ENCODE measurements around the gene PON3.

DNA sequence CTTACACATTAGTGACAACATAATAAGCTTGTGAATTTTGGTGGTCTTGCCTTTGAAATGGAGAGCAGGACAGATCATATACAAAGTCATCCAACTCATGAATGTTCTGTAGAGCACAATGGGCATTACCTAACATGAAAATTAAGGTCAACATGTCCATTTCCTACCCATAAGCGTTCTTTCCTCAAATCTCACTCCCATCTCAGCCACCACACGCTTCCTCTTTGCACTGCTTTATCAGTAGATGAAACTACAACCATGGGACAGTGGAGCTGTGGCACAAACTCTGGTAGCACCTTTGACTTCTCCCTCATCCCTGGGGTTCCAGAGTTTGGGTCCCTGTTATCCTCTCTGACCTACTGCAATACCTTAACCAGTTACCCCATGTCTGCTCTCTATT lies 36.4 kb upstream of the PON3 start:
- TF ChIP-seq CTCF (optimal IDR thresholded peaks at IDR 0.05 in 1 of 3, IDR thresholded peaks at IDR 0.05 in 1 of 3, conservative IDR thresholded peaks at IDR 0.05 in 1 of 3; ENCODE audit: extremely low read depth in 1 of 3, insufficient read depth in 2 of 3, low read length in 3 of 3) (no peak), EZH2 (IDR thresholded peaks at IDR 0.05; ENCODE audit: low read length) (no peak)
